Activated naive CD4-positive, alpha-beta T cell treated with Interleukin-2 at 50 U/mL for 16 hours (primary cell): ENCODE results near the gene TARBP2.
A peak's percentile ranks its signal among the peaks of the same experiment; 100 is the strongest.
"Not testable (repeated sequence)": the region's sequence is repeated elsewhere in the genome, so short reads cannot be mapped to it uniquely, and the experiment has no call there.

Experiments used
- DNase-seq: peaks from one replicate; pipeline ENCODE4 v3.0.0-alpha.2; 2020

TARBP2 gene

DNA sequence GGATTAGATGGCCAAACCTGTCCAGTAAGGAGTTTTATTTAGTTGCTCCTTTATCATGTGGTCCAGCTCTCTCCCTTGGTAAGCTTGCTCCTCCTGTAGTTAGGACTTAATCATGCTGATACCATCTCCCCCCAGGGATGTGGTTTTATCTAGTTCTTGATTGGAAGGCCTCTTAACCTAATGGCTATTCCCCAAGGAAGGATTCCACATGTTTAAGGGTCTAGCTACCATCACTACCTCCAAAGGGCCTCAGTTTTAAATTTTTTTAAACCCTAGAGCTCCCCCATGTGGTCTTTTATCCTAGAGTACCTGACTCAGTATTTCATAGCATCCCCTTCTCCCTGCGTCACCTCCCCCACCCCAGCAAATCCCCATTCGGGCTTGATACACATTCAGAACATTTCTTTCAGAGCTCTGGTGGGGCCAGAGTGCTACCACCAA is 24.3 kb upstream of the TARBP2 start:
- DNase-seq: no peak

DNA sequence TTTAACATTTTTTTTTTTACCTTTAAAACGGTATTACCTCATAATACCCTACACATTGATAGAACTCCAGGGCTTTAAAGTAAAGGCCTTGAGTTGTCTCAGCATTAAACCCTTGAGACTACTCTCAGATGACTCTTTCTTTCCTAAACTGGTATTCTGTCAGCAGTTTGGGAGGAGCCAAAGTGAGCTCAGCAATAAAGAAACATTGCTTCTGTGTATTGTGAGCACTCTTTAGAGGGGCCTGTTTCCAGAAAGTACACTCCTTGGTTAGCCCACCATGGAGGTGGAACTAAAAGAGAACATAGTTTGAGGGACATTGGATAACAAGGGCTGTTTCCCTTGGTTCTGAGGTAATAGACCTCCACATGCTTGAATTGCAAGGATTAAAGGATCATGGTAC is 22.2 kb upstream of the TARBP2 start:
- DNase-seq: no peak

DNA sequence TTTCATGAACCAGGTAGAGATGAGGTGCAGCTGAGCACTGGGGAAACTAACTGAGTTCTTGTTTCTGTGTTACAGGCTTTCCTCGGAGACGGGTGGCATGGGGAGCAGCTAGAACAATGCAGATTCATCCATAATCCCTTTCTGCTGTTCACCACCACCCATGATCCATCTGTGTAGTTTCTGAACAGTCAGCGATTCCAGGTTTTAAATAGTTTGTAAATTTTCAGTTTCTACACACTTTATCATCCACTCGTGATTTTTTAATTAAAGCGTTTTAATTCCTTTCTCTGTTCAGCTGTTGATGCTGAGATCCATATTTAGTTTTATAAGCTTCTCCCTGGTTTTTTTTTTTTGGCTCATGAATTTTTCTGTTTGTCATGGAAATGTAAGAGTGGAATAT is 21.8 kb upstream of the TARBP2 start:
- no peak for DNase-seq

DNA sequence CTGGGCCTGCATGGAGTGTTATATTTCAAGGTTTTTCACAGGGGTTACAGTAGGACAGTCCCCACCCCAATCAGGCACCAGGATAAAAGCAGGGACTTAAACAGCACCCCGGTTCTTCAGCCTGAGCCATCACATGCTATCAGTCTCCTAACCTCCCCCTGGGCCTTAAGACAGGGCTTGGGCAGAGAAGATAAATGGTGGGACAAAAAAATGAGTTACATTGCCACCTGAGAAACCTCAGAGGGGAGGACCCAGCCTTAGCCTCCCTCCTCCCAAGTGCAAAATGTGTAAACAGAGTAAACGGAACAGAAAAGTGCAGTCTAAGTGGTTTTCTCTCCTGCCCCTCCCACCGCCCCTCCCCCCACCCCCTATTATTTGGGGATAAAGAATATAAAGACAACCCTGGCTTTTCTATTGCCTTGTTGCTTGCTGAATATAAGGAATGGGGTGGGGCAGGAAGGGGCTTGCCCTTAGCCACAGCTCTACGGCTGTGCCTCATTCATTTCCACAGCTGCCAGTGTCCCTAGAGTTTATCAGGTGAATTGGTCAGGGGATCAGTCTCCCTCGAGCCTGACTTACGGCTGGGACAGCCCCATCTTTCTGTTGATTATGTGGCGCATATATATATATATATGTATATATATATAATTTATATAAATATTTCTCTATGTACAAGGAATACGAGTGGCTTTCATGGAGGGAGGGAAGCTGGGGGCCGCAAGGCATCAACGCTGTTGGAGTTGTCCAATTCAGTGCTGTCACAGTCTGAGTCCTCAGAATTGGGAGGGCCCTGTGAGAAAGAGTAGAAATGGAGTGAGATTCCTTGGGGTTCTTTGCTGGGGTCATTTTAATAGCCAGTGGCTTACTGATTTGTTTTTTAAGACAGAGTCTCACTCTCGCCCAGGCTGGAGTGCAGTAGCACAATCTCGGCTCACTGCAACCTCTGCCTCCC is 20.3 kb upstream of the TARBP2 start:
- DNase-seq: no peak

DNA sequence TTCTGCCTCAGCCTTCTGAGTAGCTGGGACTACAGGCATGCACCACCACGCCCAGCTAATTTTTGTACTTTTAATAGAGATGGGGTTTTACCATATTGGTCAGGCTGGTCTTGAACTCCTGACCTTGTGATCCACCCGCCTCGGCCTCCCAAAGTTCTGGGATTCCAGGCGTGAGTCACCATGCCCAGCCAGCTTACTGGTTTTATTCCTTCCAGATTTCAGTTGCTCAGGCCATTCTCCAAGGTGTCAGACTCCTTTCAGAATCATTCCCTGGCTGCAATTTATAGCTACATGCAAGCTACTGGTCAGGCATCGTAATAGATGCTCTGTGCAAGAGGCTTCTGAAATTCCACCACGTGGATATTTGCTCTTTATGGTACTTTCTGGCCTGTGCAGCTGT is 19.6 kb upstream of the TARBP2 start:
- not testable (repeated sequence) for DNase-seq

DNA sequence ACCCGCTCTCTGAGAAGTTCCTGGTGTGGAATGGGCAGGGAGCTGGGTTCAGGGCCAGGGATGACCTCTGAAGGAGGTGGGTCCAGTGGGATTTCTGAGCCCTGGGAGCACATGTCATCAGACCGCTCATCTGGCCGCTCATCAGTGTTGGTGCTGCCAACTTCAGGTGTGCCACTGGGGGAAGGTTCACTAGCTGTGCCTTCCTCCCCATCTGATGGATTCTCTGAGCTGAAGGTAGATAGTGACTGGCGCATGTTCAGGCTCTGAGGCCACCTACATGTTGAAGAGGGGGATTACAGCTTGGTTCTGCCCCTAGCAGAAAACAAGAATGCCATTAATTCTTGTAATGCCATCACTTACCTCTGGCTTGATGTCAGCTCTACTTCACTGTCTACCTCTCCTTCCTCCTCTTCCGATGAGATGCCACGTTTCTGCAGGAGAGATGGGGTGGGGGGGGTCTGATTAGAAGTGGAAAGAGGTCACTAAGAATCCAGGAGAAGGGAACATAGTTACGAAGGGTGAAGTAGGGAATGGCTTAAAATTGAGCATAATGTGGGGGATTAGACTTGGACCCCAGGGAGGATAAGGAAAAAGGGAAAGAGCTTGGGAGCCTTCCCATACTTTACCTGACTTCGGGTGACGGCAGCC is 19.0 kb upstream of the TARBP2 start:
- DNase-seq: no peak

DNA sequence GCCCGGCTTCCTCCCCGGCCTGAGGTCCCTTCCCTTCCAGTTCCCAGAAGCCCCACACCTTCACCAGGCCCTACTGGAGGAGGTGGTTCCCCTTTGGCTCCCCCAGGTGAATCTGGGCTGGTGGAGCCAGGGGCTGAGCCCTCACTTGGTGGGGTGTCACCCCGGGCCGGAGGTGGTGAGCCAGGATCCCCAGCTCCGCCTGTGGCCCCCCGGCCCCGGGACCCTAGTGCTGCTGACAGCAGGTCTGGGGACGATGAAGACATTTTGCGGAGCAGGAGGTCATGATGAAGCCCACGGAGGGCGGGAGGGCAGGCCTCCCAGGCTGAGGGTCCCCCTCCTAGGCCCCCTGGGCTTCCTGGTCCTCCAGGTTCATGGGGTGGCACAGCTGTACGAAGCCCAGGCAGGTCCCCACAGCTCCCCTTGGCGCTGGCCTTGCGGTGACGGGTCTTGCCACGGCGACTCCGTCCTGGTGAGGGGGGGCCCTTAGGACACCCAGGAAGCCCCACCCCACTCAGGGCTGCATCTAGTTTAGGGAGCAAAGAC is 18.4 kb upstream of the TARBP2 start:
- no peak for DNase-seq

DNA sequence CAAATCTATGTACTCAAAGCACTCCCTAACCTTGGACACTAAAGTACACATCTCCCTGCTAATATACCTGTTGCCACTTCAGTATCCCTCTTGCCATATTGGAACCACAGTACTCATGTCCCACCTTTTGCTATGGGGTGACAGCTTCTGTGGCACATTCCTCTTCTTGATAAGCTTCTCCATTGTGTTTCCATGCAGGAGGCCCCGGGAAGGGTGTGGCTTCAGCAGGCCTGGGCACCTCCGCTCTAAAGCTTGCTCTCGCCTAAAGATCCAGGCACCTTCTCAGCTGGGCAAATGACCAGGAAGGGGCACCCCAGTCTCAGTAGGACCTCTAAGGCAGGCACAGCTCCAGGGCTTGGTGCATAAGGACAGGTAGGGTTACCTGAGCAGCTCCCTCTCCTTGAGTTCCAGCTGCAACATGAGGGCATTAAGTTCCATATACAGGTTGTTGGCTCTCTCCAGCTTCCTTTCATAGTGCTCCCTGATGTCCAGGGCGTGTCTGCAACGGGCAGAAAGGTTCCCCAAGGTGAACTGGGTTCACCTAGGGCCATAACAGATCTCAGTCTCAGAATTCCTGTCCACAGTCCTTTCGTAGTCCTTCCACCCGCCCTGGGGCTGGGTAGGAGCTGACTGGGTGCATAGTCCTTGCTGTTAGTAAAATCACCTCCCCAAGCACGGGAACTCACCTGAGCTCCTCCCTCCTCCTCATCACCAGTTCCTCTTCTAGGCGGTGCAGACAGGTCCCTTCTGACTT is 17.7 kb upstream of the TARBP2 start:
- no peak for DNase-seq

DNA sequence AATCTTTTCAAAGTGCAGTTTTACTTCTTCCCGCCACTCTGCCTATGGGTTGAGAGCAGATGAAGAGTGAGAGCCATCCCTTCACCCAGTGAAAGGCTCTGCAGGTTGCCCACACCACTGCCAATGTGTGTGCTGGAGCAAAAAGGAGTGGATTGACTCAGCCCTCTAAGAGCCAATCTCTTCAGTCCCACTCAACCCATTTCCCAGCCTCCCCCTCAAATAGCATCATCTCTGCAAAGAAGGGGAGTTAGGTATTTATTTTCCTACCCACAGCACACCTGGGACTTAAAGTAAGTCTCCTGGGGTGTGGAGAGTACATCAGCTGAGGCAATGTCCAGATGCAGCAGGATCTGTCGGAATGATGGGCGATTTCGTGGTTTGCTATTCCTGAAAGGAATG is 17.1 kb upstream of the TARBP2 start:
- no peak for DNase-seq

DNA sequence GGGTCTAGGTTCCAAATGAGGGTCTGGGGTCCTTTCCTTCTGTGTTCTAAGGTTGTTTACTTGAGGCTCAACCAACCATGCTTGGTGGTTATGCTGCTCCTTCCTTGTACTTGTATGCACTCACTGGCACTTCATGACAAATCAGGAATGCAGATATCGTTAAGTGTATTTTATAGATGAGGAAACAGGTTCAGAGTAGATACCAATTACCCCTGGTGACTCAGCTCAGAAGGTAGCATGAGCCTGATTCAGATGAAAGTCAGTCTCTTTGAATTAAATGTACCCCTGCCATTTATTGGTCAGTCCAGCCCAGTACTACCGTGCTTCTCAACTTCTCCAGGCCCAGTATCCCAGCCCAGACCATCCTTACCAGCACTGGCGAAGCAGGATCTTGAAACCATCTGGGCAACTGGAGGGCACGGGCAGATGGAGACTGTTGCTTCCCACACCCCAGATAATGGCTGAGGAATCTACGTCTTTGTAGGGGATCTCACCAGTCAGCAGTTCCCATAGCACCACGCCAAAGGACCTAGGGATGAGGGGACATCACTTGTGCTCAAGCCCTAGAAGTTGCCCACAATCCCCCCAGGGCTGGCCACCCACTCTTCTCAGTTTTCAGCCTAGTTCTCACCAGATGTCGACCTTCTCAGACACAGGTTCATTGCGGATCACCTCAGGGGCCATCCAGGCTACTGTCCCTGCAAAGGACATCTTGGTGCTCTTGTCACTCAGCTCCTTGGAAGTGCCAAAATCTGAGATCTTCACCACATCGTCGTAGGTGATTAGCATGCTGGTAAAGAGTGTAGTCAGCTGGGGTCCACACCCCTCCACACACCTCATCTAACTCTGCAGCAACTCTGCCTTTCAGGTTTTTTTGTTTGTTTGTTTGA is 16.2 kb upstream of the TARBP2 start:
- no peak for DNase-seq

DNA sequence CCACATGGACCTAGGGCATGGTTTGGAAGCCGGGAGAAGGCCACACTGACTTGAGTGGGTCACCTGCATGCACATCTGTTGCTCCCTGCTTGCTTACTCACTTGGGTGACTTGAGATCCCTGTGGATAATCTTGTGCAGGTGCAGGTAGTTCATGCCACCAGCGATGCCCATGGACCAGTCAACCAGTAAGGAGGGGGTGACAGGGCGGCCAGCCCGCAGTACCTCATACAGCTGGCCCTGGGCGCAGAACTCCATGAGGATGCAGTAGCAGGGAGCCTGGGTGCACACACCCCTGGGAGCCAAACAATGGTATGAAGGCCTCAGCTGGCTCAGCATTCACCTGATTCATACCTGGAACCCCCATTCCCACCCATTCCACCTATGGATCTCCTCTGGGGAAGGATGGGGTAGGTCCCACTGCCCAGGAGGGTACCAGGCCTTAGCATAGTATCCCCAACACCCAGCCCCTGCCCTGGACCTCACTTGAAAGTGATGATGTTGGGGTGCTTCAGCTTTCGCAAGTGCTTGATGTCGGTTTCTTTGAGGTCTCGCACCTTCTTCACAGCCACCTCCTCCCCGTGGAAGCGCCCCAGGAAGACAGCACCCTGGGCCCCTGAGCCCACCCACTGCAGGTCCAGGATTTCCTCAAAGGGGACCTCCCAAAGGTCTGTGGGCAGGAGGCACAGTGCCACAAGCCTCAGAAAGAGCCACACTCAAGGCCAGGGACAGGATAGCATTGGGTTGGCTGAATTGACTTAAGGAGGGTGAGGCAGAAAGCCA is 14.9 kb upstream of the TARBP2 start:
- DNase-seq: no peak

DNA sequence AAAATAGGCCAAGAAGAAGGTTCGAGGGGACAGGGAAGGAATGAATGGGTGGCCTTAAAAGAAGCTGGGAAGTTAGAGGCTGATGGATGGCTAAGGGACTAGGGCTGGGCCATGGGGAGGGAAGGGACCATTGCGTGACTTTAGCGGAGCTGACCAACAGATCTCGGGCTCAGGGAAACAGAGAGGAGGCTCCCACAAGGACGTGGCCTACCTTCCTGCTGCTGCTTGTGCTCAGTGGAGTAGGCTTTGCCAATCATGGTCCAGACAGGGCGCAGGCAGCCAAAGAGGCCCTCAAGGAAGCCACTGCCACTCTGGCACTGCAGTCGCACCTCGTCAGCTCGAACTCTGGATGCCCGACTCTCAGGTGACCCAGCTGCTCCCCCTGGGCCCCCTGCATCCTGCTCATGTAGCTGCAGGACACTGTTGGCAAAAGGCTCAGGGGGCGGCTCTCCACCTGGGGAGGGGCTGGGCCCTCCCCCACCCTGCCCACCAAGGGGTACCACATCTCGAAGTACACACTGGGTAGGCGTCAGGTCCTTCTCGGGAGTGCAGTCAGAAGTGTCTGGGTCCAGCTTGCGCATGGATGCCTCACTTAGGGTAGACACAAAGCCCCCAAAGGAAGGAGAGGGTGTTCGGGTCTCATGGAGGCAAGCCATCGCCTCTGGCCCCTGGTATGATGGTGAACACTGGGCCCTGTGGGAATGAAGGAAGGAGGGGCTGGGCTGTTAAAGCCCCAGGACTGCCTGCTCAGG is 14.2 kb upstream of the TARBP2 start:
- no peak for DNase-seq

DNA sequence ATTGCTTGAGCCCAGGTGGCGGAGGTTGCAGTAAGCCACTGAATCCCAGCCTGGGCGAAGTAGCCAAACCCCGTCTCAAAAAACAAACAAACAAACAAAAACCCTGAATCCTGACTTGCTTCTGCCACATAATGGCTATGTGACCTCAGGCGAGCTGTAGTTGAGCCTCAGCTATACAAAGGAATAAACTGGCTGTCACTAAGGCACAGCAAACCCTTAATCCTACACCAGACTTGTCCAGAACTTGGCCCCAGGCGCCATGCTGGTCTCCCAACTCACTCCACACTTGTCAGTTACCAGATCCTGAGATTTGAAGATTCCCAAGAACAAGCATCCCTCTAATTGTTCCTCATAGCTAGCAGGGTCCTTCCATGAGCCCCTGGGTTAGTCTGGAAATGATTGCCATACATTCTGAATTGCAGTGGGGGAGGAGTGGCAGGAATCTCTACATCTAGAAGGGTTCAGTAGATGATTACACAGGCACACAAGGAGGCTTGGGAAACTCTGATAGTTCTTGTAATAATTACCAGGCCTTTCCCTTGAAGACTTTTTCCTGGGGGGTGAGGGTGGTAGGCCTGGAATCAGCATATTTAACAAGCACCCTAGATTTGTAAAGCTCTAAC is 11.7 kb upstream of the TARBP2 start:
- no peak for DNase-seq

DNA sequence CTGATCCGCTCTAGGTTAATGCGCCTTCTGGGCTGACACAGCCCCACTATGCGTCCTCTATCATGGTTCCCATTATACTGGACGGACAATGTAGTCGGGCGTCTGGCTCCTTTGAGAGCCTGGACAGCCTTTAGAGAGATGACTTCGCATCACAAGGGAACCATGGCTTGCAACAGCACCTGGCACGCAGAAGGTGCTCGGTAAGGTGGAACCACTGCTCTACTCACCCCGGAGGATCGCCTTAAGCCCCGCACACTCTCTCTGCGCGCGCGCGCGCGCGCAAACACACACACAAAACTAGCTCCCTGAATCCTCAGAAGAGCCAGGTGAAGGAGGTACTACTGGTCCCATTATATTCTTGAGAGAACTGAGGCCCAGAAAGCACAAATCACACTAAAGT is 8.9 kb upstream of the TARBP2 start:
- no peak for DNase-seq

DNA sequence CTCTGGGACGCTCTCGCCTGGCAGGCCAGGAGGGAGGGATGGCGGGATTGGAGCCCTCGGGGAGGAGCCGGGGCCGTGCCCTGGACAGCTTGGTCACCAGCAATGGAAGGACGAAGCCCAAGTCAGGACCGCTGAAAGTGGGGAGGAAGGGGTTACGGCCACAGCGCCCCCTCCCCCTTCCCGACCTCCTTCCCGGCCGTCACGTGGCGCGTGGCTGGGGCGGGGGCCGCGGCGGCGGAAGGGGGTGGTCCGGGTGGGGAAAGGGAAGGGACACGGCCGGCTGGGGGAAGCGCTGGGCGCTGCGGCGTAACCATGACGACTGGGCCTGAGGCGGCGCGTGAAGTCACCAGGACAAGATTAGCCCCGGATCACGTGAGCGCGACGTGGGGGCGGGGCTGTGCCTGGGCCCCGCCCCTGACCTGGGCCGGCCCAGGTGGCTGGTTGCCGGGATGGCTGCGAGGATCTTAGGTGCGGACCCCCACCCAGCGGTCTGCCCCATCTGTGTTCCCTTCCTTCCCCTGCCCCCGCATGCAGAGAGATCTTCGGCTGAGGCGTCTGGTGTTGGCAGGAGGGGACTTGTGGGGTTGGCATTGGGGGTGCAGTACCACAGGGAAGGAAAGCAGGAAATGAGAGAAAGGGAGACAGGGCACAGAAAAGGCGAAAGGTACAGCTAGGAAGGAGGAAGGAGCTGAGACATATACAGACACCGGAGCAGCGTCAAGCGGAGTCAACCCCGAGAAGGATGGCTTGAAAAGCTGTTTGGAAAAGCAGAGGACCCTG is 8.1 kb upstream of the TARBP2 start:
- peak; percentile 87 for DNase-seq

DNA sequence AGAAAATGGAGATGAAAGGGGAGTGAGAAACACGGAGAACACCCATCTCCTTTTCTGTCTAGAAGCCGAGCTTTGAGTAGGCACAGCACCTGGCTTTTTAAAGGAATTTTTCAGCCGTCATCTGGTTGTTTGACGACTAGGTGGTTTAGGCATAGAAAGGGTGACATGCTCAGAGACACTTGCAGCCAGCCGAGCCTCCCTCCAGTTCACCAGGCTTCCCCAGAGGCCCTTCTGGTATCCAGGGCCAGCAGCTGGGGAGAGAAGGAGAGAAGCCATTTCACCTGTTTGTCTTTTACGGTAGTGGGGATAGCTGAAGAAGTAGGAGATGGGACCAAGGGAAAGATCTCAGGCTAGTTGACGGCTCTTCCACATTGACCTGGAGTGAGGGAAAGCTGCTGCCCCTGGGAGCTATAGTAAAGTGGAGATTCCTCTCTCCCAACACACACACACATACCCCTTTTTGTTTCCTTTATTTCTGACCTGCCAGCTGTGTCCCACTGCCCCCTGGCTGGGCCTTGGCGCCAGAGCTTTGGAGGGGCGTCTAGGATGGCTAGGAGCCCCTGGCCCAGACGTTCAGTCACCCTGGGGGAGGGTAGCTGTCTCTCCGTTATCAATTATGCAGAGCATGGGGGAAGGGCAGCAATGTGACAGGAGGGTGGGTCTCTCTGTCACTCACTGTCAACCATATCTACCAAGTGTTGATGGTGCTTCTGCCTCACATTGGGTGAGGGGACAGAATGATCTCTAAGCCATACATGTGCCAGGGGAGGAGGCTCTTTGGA is 7.3 kb upstream of the TARBP2 start:
- no peak for DNase-seq

DNA sequence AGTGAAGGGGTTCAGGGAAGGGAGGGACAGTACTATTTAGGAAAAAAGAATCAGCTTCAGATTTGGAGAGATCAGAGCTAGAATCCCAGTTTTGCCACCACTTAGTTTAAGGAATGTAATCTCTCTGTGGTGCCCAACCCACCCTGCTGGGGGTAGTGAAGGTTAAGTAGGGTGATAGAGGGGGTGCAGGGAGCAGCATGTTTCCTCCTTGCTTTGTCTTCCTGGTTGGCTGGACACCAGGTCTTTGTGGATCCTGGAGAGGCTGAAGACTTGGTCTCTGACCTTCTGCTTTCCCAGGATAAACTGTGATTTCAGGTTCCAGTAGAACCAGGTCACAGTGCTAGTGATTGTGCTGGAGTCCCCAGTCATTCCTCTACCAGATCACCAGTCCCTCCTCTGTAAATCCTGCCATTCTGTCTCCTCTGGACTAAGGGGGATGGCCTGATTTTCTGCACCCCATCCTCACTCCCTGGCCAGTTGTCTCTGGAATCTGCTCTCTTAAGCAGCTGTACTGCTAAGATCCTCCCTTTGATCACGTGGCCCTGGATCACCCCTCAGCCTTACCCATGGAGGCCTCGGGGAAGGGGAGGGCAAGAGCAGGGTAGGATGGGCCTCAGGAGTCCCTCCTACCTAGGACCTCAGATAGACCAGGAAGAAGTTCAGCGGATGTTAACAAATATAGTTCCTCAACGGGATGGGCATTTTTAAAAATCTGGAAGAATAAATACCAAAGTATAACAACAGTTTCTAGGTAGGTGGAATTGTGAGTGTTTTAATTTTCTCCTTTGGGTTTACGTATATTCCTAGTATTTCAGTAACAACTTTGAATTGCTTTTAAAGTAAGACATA is 5.0 kb upstream of the TARBP2 start:
- no peak for DNase-seq

DNA sequence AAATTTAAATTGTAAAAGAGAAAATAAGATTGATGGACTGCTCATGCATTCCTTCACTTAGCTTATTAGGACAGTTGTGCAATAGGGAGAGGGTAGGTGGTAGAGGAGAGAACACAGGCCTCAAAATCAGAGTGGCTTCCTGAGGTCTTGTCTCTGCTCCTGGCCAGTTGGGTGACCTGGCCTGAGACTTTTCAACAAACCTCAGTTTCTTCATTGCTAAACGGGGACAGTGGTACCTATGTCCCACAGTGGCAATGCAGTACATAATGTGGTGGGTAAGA is 4.4 kb upstream of the TARBP2 start:
- DNase-seq: no peak
